Measurements from ENCODE around the gene HHIP. TPM values are rescaled to one million over a fixed set of nuclear protein-coding genes. Genes with fewer than 3 reads are reported as not detected.

The HHIP gene
- total RNA-seq, 2 donors from 2014 or later: not detected

DNA sequence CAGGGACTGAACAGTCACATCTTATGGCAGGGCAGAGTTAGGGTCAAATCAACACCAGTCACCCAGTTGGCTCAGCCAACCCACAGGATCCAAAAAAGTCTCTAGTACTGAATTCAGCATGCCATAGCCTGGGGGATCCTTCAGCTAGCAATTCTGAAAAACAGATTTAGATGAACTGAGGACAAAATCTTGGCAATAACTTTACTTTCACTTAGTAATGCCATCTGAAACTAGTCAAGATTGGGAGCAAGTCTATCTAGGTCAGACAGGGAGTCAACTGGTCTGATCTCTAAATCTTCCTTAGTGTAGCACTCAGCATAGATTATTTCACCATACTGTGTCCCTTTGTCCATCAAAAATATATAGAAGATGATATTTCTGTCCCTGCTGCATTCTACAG, 76.0 kb downstream of the HHIP start:
- Mint-ChIP-seq H3K4me1 (no peaks in the 10 kb centered on the region), H3K36me3 (ENCODE audit: low read depth) (no peaks in the 10 kb centered on the region), H3K27me3 (peaks cover 5% of the 10 kb centered on the region), H3K27ac (no peak overlapping the region), H3K4me3 (no peak overlapping the region)
- DNase-seq (no peak), ATAC-seq (no peak)
- no peaks in the 10 kb centered on the region for H3K9me3 ChIP-seq (ENCODE audit: control insufficient read depth, low read length, poor library complexity, severe bottlenecking)

DNA sequence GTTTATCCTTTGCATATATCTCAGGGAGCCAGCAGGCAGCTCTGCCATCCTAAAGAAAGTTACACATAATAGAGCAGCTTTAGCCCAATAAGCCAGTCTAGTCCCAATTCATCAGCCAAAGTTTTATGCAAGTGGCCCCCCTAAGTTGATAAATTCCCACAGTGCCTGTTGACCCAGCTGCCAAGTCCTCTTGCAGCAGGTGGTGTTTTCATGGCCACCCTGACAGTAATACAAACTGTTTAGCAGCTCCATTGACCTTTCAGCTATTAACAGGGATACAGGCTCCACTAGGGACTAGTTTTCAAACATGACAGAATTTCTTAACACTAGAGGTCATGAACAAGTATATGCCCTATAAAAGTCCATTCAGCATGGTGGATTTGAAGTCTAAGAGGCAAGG, 77.5 kb downstream of the HHIP start:
- Mint-ChIP-seq H3K4me1 (no peaks in the 10 kb centered on the region), H3K27me3 (peaks cover 5% of the 10 kb centered on the region), H3K36me3 (ENCODE audit: low read depth) (no peaks in the 10 kb centered on the region), H3K27ac (no peak overlapping the region), H3K4me3 (no peak overlapping the region)
- DNase-seq (no peak), ATAC-seq (no peak)
- H3K9me3 ChIP-seq (ENCODE audit: control insufficient read depth, low read length, poor library complexity, severe bottlenecking): no peaks in the 10 kb centered on the region

GRCh38 chr4:144729175-144729574, 83.2 kb downstream of the HHIP start:
- H3K9me3 ChIP-seq (ENCODE audit: control insufficient read depth, low read length, poor library complexity, severe bottlenecking): no peaks in the 10 kb centered on the region
- ATAC-seq (no peak), DNase-seq (no peak)
- Mint-ChIP-seq H3K4me1 (no peaks in the 10 kb centered on the region), H3K36me3 (ENCODE audit: low read depth) (no peaks in the 10 kb centered on the region), H3K27ac (no peak overlapping the region), H3K27me3 (no peaks in the 10 kb centered on the region), H3K4me3 (no peak overlapping the region)

GRCh38 chr4:144732584-144733428, 86.8 kb downstream of the HHIP start:
- no peak overlapping the region for H3K27ac Mint-ChIP-seq
- no peaks in the 10 kb centered on the region for H3K27me3 Mint-ChIP-seq
- H3K36me3 Mint-ChIP-seq (ENCODE audit: low read depth): no peaks in the 10 kb centered on the region
- H3K9me3 ChIP-seq (ENCODE audit: control insufficient read depth, low read length, poor library complexity, severe bottlenecking): no peaks in the 10 kb centered on the region
- H3K4me1 Mint-ChIP-seq: no peaks in the 10 kb centered on the region
- DNase-seq (no peak), ATAC-seq (no peak)
- no peak overlapping the region for H3K4me3 Mint-ChIP-seq

DNA sequence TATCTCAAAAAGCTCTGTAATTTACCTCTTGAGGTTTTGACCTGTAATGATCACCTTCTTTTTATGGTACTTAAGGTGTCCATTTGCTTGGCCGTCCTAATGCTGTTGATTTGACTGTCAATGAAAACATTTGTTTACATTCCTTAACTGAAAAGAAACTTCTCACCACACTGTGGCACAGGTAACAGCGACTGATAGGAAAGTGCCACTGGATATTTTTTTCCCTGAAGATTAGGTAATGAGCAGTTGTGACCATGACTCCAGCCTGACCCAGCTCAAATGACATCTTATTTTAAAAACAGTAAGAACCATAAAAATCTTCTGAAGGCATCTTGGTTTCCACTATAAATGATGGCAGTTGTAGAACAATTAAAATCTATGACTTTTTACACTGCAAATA, 87.6 kb downstream of the HHIP start:
- Mint-ChIP-seq H3K27ac (no peak overlapping the region), H3K4me1 (no peaks in the 10 kb centered on the region), H3K36me3 (ENCODE audit: low read depth) (no peaks in the 10 kb centered on the region), H3K4me3 (no peak overlapping the region), H3K27me3 (no peaks in the 10 kb centered on the region)
- ATAC-seq: no peak
- H3K9me3 ChIP-seq (ENCODE audit: control insufficient read depth, low read length, poor library complexity, severe bottlenecking): no peaks in the 10 kb centered on the region
- no peak for DNase-seq

- no peak overlapping the region for H3K4me3 Mint-ChIP-seq
- H3K27me3 Mint-ChIP-seq: no peaks in the 10 kb centered on the region
- H3K27ac Mint-ChIP-seq: no peak overlapping the region
- H3K9me3 ChIP-seq (ENCODE audit: control insufficient read depth, low read length, poor library complexity, severe bottlenecking): no peaks in the 10 kb centered on the region
- H3K4me1 Mint-ChIP-seq: no peaks in the 10 kb centered on the region
- ATAC-seq (no peak), DNase-seq (no peak)
- no peaks in the 10 kb centered on the region for H3K36me3 Mint-ChIP-seq (ENCODE audit: low read depth)
Measured at GRCh38 chr4:144734522-144734921, 88.6 kb downstream of the HHIP start.

DNA sequence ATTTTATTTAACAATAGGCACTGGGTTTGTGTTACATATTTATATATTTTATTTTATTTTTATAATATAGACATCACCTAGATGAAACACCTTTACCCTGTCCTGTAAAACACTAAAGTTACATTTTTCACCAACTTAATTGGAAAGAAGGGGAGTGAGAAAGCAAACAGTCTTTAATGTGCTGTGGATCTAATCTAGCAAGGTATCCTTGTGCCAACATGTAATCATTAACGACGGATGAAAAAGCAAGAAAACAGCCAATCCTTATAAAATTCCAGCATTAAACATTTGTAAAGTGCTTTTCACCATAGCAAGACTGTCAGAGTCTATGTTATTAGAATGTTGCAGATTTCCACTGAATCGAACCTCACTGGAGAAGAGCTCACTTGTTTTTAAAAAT, 92.7 kb downstream of the HHIP start:
- no peaks in the 10 kb centered on the region for H3K36me3 Mint-ChIP-seq (ENCODE audit: low read depth)
- DNase-seq (no peak), ATAC-seq (no peak)
- H3K4me1 Mint-ChIP-seq: no peaks in the 10 kb centered on the region
- no peaks in the 10 kb centered on the region for H3K9me3 ChIP-seq (ENCODE audit: control insufficient read depth, low read length, poor library complexity, severe bottlenecking)
- no peak overlapping the region for H3K4me3 Mint-ChIP-seq
- H3K27ac Mint-ChIP-seq: no peak overlapping the region
- peaks cover 4% of the 10 kb centered on the region for H3K27me3 Mint-ChIP-seq

DNA sequence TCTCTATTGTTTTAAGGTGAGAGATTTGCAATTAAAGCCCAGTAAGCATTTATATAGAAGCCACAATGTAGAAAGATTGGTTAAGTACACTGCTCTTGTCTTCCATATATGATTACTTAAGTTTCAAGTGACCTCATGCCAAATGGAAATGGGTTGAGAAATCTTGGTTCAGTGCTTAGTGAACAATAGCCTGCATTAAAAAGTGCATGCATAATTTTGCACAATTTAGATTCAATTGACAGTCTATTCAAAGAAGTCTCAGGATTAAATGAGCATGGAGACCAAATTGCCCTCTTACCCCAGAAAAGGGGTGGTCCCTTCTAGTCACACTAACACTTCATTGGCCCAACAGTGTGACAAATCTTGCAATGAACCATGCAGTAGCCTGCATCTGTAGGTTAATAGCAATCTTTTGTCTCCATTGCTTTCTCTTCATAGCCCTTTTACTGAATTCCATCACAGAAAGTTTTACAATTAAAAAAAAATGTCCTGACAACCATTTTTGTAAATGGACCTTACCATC, 93.6 kb downstream of the HHIP start:
- ATAC-seq (no peak), DNase-seq (no peak)
- H3K9me3 ChIP-seq (ENCODE audit: control insufficient read depth, low read length, poor library complexity, severe bottlenecking): no peaks in the 10 kb centered on the region
- Mint-ChIP-seq H3K36me3 (ENCODE audit: low read depth) (no peaks in the 10 kb centered on the region), H3K27me3 (peaks cover 4% of the 10 kb centered on the region), H3K4me1 (no peaks in the 10 kb centered on the region), H3K4me3 (no peak overlapping the region), H3K27ac (no peak overlapping the region)

- no peak for DNase-seq
- ATAC-seq: no peak
- no peaks in the 10 kb centered on the region for H3K9me3 ChIP-seq (ENCODE audit: control insufficient read depth, low read length, poor library complexity, severe bottlenecking)
- no peaks in the 10 kb centered on the region for H3K4me1 Mint-ChIP-seq
- H3K27ac Mint-ChIP-seq: no peak overlapping the region
- no peaks in the 10 kb centered on the region for H3K36me3 Mint-ChIP-seq (ENCODE audit: low read depth)
- no peak overlapping the region for H3K4me3 Mint-ChIP-seq
- peaks cover 4% of the 10 kb centered on the region for H3K27me3 Mint-ChIP-seq
Measured at GRCh38 chr4:144740316-144740715, 94.4 kb downstream of the HHIP start.

GRCh38 chr4:144748814-144749555, 103.0 kb downstream of the HHIP start:
- H3K4me1 Mint-ChIP-seq: no peaks in the 10 kb centered on the region
- ATAC-seq (no peak), DNase-seq (no peak)
- H3K27me3 Mint-ChIP-seq: no peaks in the 10 kb centered on the region
- H3K9me3 ChIP-seq (ENCODE audit: control insufficient read depth, low read length, poor library complexity, severe bottlenecking): no peaks in the 10 kb centered on the region
- no peaks in the 10 kb centered on the region for H3K36me3 Mint-ChIP-seq (ENCODE audit: low read depth)
- H3K27ac Mint-ChIP-seq: no peak overlapping the region
- no peak overlapping the region for H3K4me3 Mint-ChIP-seq

GRCh38 chr4:144750348-144750747, 104.4 kb downstream of the HHIP start:
- no peaks in the 10 kb centered on the region for H3K27me3 Mint-ChIP-seq
- H3K9me3 ChIP-seq (ENCODE audit: control insufficient read depth, low read length, poor library complexity, severe bottlenecking): no peaks in the 10 kb centered on the region
- no peaks in the 10 kb centered on the region for H3K4me1 Mint-ChIP-seq
- no peak overlapping the region for H3K4me3 Mint-ChIP-seq
- no peaks in the 10 kb centered on the region for H3K36me3 Mint-ChIP-seq (ENCODE audit: low read depth)
- no peak for DNase-seq
- no peak for ATAC-seq
- H3K27ac Mint-ChIP-seq: no peak overlapping the region

- H3K4me3 Mint-ChIP-seq: no peak overlapping the region
- no peaks in the 10 kb centered on the region for H3K27me3 Mint-ChIP-seq
- no peak for DNase-seq
- H3K9me3 ChIP-seq (ENCODE audit: control insufficient read depth, low read length, poor library complexity, severe bottlenecking): no peaks in the 10 kb centered on the region
- H3K4me1 Mint-ChIP-seq: no peaks in the 10 kb centered on the region
- no peak overlapping the region for H3K27ac Mint-ChIP-seq
- no peak for ATAC-seq
- H3K36me3 Mint-ChIP-seq (ENCODE audit: low read depth): no peaks in the 10 kb centered on the region
Measured at GRCh38 chr4:144754562-144755410, 108.8 kb downstream of the HHIP start.

- no peaks in the 10 kb centered on the region for H3K9me3 ChIP-seq (ENCODE audit: control insufficient read depth, low read length, poor library complexity, severe bottlenecking)
- Mint-ChIP-seq H3K27me3 (no peaks in the 10 kb centered on the region), H3K27ac (no peak overlapping the region), H3K4me3 (no peak overlapping the region), H3K4me1 (no peaks in the 10 kb centered on the region), H3K36me3 (ENCODE audit: low read depth) (no peaks in the 10 kb centered on the region)
- ATAC-seq: no peak
- DNase-seq: no peak
Measured at GRCh38 chr4:144757969-144758368, 112.0 kb downstream of the HHIP start.
